ENCODE measurements around the gene FGF14. TPM values are rescaled to one million over a fixed set of nuclear protein-coding genes. Genes with fewer than 3 reads are reported as not detected.
"Not testable (repeated sequence)": the region's sequence is repeated elsewhere in the genome, so short reads cannot be mapped to it uniquely, and the experiment has no call there.

FGF14 gene
- total RNA-seq, 4 donors from 2014 or later: 0.08 to 1.4 (median 0.22) TPM

- no peaks in the 10 kb centered on the region for H3K9me3 ChIP-seq
- peak overlapping the region; percentile 5 for H3K4me3 ChIP-seq
- H3K27me3 ChIP-seq: no peaks in the 10 kb centered on the region
- H3K27ac ChIP-seq: peak overlapping the region; percentile 82
- H3K36me3 ChIP-seq: no peaks in the 10 kb centered on the region
- DNase-seq (ENCODE audit: low spot score in 2 of 2): no peak
- H3K4me1 ChIP-seq: peaks cover 14% of the 10 kb centered on the region
- no peak for TF ChIP-seq POLR2AphosphoS5 (IDR thresholded peaks at IDR 0.05)
- TF ChIP-seq, protein P1, sequence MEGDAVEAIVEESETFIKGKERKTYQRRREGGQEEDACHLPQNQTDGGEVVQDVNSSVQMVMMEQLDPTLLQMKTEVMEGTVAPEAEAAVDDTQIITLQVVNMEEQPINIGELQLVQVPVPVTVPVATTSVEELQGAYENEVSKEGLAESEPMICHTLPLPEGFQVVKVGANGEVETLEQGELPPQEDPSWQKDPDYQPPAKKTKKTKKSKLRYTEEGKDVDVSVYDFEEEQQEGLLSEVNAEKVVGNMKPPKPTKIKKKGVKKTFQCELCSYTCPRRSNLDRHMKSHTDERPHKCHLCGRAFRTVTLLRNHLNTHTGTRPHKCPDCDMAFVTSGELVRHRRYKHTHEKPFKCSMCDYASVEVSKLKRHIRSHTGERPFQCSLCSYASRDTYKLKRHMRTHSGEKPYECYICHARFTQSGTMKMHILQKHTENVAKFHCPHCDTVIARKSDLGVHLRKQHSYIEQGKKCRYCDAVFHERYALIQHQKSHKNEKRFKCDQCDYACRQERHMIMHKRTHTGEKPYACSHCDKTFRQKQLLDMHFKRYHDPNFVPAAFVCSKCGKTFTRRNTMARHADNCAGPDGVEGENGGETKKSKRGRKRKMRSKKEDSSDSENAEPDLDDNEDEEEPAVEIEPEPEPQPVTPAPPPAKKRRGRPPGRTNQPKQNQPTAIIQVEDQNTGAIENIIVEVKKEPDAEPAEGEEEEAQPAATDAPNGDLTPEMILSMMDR (IDR thresholded peaks at IDR 0.05): no peak
- no peak for TF ChIP-seq POLR2A (IDR thresholded peaks at IDR 0.05)
- TF ChIP-seq EP300 (IDR thresholded peaks at IDR 0.05): no peak
- WGBS: 30% methylated on average over 7 of the region's 7 CpGs
Measured at GRCh38 chr13:102117175-102117831, 284.5 kb downstream of the FGF14 start.

DNA sequence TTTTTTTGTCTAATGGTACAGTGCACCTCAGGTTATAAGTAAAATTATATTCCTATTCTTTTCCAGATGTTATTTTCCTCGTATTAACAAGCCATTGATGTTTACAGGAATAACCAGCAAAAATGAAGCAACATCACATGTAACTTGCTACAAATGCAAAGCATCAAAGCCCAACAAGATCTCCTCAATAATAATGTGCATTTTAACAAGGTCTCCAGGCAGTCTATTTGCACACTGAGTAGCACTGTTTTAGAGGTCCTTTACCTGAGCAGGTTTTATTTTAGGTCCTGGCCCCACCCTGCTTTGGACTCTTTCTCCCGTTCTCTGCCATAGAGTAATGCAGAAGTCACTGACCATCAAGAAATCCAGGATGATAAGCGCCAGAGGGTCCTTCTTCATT is 298.4 kb downstream of the FGF14 start:
- no peak overlapping the region for H3K27ac ChIP-seq
- DNase-seq (ENCODE audit: low spot score in 2 of 2): no peak
- H3K4me1 ChIP-seq: no peaks in the 10 kb centered on the region
- WGBS: 74% methylated on average over 3 of the region's 3 CpGs
- no peaks in the 10 kb centered on the region for H3K27me3 ChIP-seq
- TF ChIP-seq, protein P1 (IDR thresholded peaks at IDR 0.05): no peak
- TF ChIP-seq POLR2A (IDR thresholded peaks at IDR 0.05) (no peak), POLR2AphosphoS5 (IDR thresholded peaks at IDR 0.05) (no peak), EP300 (IDR thresholded peaks at IDR 0.05) (no peak)
- H3K36me3 ChIP-seq: no peaks in the 10 kb centered on the region
- no peak overlapping the region for H3K4me3 ChIP-seq
- H3K9me3 ChIP-seq: no peaks in the 10 kb centered on the region

DNA sequence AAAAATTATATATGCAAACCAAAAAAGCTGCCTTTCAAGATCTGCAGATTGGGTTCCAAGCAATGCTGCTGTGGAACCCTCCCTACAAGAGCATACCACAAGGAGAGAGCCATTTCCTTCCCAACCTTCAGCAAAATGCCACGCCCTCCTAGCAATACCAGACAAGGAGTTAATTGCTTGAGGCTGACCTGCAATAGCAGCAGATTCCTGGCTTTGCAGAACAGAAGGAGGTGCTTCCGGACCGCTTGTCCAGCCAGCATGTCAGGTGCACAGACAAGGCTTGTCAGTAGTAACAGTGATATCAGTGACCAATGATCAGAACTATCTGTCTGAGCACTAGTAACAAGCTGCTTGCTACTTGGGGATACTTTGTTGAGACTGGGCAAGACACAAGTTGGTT is 301.6 kb downstream of the FGF14 start:
- TF ChIP-seq EP300 (IDR thresholded peaks at IDR 0.05) (no peak), POLR2AphosphoS5 (IDR thresholded peaks at IDR 0.05) (no peak), POLR2A (IDR thresholded peaks at IDR 0.05) (no peak)
- TF ChIP-seq, protein P1 (IDR thresholded peaks at IDR 0.05): no peak
- H3K27ac ChIP-seq: no peak overlapping the region
- no peak overlapping the region for H3K4me3 ChIP-seq
- no peaks in the 10 kb centered on the region for H3K36me3 ChIP-seq
- no peak for DNase-seq (ENCODE audit: low spot score in 2 of 2)
- 47% methylated on average over 3 of the region's 3 CpGs for WGBS
- no peaks in the 10 kb centered on the region for H3K9me3 ChIP-seq
- no peaks in the 10 kb centered on the region for H3K4me1 ChIP-seq
- H3K27me3 ChIP-seq: no peaks in the 10 kb centered on the region

GRCh38 chr13:102097708-102098107 is 304.1 kb downstream of the FGF14 start:
- H3K9me3 ChIP-seq: no peaks in the 10 kb centered on the region
- H3K27ac ChIP-seq: no peak overlapping the region
- no peak for TF ChIP-seq EP300 (IDR thresholded peaks at IDR 0.05)
- TF ChIP-seq, protein P1 (IDR thresholded peaks at IDR 0.05): no peak
- no peak for TF ChIP-seq POLR2AphosphoS5 (IDR thresholded peaks at IDR 0.05)
- TF ChIP-seq POLR2A (IDR thresholded peaks at IDR 0.05): no peak
- no peaks in the 10 kb centered on the region for H3K36me3 ChIP-seq
- no peak for DNase-seq (ENCODE audit: low spot score in 2 of 2)
- no peaks in the 10 kb centered on the region for H3K4me1 ChIP-seq
- no peaks in the 10 kb centered on the region for H3K27me3 ChIP-seq
- no peak overlapping the region for H3K4me3 ChIP-seq
- 42% methylated on average over 5 of the region's 5 CpGs for WGBS

DNA sequence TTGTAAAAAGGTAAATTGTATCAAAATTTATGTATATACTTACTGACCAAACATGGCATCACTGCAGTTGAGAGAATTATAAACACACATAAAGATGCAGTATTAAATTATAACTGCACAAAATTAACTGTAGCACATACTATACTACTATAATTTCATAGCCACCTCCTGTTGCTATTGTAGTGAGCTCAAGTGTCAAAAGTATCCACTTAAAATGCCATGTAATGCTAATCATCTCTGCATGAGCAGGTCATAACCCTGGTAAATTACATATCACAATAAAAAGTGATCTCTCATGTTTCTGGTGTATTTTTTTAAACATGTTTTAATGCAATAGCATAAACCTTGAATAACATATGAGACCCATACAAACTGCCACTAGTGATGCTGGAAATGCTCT is 308.6 kb downstream of the FGF14 start:
- H3K4me1 ChIP-seq; H3K27ac ChIP-seq; H3K4me3 ChIP-seq; H3K36me3 ChIP-seq; DNase-seq (ENCODE audit: low spot score in 2 of 2); H3K27me3 ChIP-seq; H3K9me3 ChIP-seq: not testable (repeated sequence)

DNA sequence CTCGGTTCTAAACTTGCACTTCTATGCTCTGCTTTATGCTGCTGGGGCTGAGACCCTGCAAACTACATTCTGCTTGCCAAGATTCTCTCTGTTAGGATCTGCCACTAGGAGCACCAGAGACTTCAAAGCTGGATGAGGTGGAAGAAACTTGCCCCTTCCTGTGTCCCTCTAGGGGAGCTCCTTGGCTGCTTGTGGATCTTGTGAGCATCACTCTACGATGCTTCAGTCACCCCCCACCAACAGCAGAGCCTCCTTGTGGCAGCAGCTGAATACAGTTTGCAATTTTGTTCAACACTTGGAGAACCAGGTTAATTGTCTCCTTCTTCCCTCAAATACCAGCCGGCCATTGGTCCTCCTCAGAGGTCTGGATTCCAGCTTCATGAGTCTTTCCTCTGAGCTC is 310.6 kb downstream of the FGF14 start:
- no peaks in the 10 kb centered on the region for H3K27me3 ChIP-seq
- no peak for DNase-seq (ENCODE audit: low spot score in 2 of 2)
- 63% methylated on average over 3 of the region's 3 CpGs for WGBS
- no peaks in the 10 kb centered on the region for H3K9me3 ChIP-seq
- no peak overlapping the region for H3K4me3 ChIP-seq
- H3K27ac ChIP-seq: no peak overlapping the region
- no peaks in the 10 kb centered on the region for H3K4me1 ChIP-seq
- H3K36me3 ChIP-seq: no peaks in the 10 kb centered on the region
- TF ChIP-seq, protein P1 (IDR thresholded peaks at IDR 0.05): no peak
- TF ChIP-seq EP300 (IDR thresholded peaks at IDR 0.05): no peak
- TF ChIP-seq POLR2AphosphoS5 (IDR thresholded peaks at IDR 0.05): no peak
- no peak for TF ChIP-seq POLR2A (IDR thresholded peaks at IDR 0.05)
